TTC549 (cell line): ENCODE results near the gene ZBTB42.

Source experiments
- FAIRE-seq: peaks from 2 replicates; lab custom pipeline; 2012; peaks lifted over from hg19 to GRCh38; lab: Jason Lieb, UNC

ZBTB42 gene

GRCh38 chr14:104843442-104844305 is 42.8 kb downstream of the ZBTB42 start:
- no peak for FAIRE-seq

- FAIRE-seq: no peak
These were observed 43.6 kb downstream of the ZBTB42 start for GRCh38 chr14:104844306-104845032.

GRCh38 chr14:104845033-104845666 is 44.2 kb downstream of the ZBTB42 start:
- FAIRE-seq: no peak

GRCh38 chr14:104845834-104846441 is 45.0 kb downstream of the ZBTB42 start:
- no peak for FAIRE-seq

DNA sequence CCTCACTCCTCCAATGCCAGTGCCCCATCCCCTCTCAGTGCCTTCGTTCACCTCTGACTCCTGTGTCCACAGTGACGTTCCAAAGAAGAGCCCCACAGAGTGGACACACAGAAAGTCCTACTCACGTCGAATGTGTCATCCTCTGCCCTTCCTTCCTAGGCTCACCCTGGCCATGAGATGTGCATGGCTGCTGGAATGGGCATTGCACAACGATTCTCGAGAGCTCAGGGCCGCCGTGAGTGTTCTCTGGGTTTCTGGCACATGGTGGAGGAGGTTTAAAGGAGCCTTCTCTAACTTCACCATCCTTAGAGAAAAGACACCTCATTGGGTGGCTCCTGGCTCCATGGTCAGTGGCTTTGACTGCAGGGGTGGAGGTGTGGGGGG is 51.4 kb downstream of the ZBTB42 start:
- FAIRE-seq: no peak
